CD4-positive, alpha-beta T cell (primary cell): ENCODE measurements around the gene RAVER1. TPM values are rescaled to one million over a fixed set of nuclear protein-coding genes. Genes with fewer than 3 reads are reported as not detected.

Source experiments
- ATAC-seq: fragments of 200-7000 bp; cut with Tn5 transposase; one replicate; pipeline ENCODE4 v1.10.0; 2022; ENCODE audit warnings: mild to moderate bottlenecking; ENCODE audit not compliant: poor library complexity
- CTCF ChIA-PET: fragments of 350-600 bp; sonication (Branson Sonifier 250); formaldehyde crosslinking; loops from one replicate; lab custom pipeline; 2021; ENCODE audit warnings: antibody characterized with exemption, inconsistent platforms; lab: Charles Lee
- POLR2A ChIA-PET: fragments of 350-600 bp; sonication (Branson Sonifier 250); formaldehyde crosslinking; loops from one replicate; lab custom pipeline; 2021; ENCODE audit warnings: antibody characterized with exemption, inconsistent platforms; lab: Charles Lee
- DNase-seq, 14 experiments: peaks; one replicate each; pipeline ENCODE4 v3.0.0-alpha.2; 2013 to 2020; ENCODE audit warnings: mixed read lengths in 2 of 14
- H3K27ac ChIP-seq, 2 donors: one replicate each; pipeline versions ENCODE4 v1.5.1 to v1.7.0; 2013; ENCODE audit warnings: low read length in 2 of 2, low read depth in 1 of 2, mild to moderate bottlenecking in 1 of 2
- H3K27me3 ChIP-seq, 2 experiments: 1 replicate in 1 of 2; 2 replicates in 1 of 2; pipeline versions ENCODE4 v1.6.1 to v1.7.0; 2013; ENCODE audit warnings: low read length in 2 of 2, control low read depth in 1 of 2, mild to moderate bottlenecking in 1 of 2, moderate library complexity in 1 of 2; ENCODE audit not compliant: insufficient read depth in 2 of 2, control insufficient read depth in 1 of 2
- H3K36me3 ChIP-seq: one replicate; pipeline ENCODE4 v1.6.1; 2013; ENCODE audit warnings: low read length, control low read depth; ENCODE audit not compliant: insufficient read depth
- H3K4me1 ChIP-seq: one replicate; pipeline ENCODE4 v1.6.1; 2013; ENCODE audit warnings: low read length, control low read depth; ENCODE audit not compliant: insufficient read depth
- H3K4me3 ChIP-seq: one replicate; pipeline ENCODE4 v1.5.1; 2013; ENCODE audit warnings: mild to moderate bottlenecking, low read length, moderate library complexity
- H3K9me3 ChIP-seq, 2 experiments: 1 replicate in 1 of 2; 2 replicates in 1 of 2; pipeline versions ENCODE4 v1.6.1 to v1.7.0; 2013; ENCODE audit warnings: low read length in 2 of 2, mild to moderate bottlenecking in 2 of 2, control low read depth in 1 of 2, moderate library complexity in 1 of 2; ENCODE audit not compliant: control insufficient read depth in 1 of 2, insufficient read depth in 1 of 2
- H3K27ac Mint-ChIP-seq: one replicate; pipeline ENCODE4 v1.8.0; 2020; ENCODE audit warnings: mixed read lengths
- H3K27me3 Mint-ChIP-seq: one replicate; pipeline ENCODE4 v1.8.0; 2021; ENCODE audit warnings: mixed read lengths
- H3K36me3 Mint-ChIP-seq: one replicate; pipeline ENCODE4 v1.8.0; 2021; ENCODE audit warnings: low read depth, mixed read lengths
- H3K4me1 Mint-ChIP-seq: one replicate; pipeline ENCODE4 v1.8.0; 2021; ENCODE audit warnings: low read depth, mixed read lengths
- H3K4me3 Mint-ChIP-seq: one replicate; pipeline ENCODE4 v1.8.0; 2020; ENCODE audit warnings: mild to moderate bottlenecking, mixed read lengths
- H3K9me3 Mint-ChIP-seq: one replicate; pipeline ENCODE4 v1.8.0; 2020; ENCODE audit warnings: mixed read lengths
- intact Hi-C, 2 experiments: fragments of 100-400 bp; cut with DNase I in 1 of 2; cut with micrococcal nuclease in 1 of 2; formaldehyde crosslinking; loops; one replicate each; pipeline versions ENCODE4 v1.15.1 to v1.9.0; 2023 to 2025; cut with DNase I, micrococcal nuclease
- total RNA-seq, 174 experiments: library from RNA in 2 of 174; stranded (reverse) in 2 of 174; gene quantifications; one replicate each; pipeline ENCODE4 v1.2.3 and lab custom pipeline; 2021 to 2026
- TF ChIP-seq, protein P1 (sequence below): fragments of 200-600 bp; IDR thresholded peaks from one replicate; pipeline ENCODE4 v1.8.0; 2022; ENCODE audit warnings: antibody characterized with exemption, mild to moderate bottlenecking

The RAVER1 gene
- total RNA-seq, 2 experiments from 2014 or later, result 20.5 to 21.3 TPM

DNA sequence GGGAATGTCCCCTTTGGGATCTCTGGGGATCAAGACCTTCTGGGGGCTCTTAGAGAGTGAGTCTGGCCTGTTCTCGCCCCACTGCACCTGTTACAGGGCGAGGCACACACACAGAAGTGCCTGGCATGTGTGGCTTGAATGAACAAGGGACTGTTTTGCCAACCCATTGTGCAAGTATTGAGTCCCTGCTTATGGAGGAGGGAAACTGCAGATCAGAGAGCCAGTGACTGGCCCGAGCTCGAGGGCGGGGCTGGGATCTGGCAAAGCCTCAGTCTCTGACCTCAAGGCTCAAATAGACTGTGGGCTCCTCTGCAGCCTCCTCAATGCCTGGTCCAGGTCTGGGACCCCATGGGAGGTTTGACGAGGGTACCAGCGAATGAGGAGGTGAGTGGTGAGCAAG lies 5.5 kb downstream of the RAVER1 start:
- Mint-ChIP-seq H3K27me3 (no peaks in the 10 kb centered on the region), H3K27ac (no peak overlapping the region), H3K4me1 (peaks cover 11% of the 10 kb centered on the region), H3K9me3 (no peaks in the 10 kb centered on the region), H3K4me3 (no peak overlapping the region), H3K36me3 (peaks cover 54% of the 10 kb centered on the region)
- no peaks in the 10 kb centered on the region for H3K27me3 ChIP-seq
- ATAC-seq (no peak), DNase-seq (no peak)
- peaks cover 72% of the 10 kb centered on the region for H3K36me3 ChIP-seq
- POLR2A ChIA-PET, result no interaction called here
- CTCF ChIA-PET, result no interaction called here
- no peak overlapping the region for H3K4me3 ChIP-seq
- intact Hi-C loops, result no loop called here
- no peak overlapping the region for H3K27ac ChIP-seq
- no peaks in the 10 kb centered on the region for H3K9me3 ChIP-seq
- H3K4me1 ChIP-seq, result peaks cover 20% of the 10 kb centered on the region
- TF ChIP-seq, protein P1, sequence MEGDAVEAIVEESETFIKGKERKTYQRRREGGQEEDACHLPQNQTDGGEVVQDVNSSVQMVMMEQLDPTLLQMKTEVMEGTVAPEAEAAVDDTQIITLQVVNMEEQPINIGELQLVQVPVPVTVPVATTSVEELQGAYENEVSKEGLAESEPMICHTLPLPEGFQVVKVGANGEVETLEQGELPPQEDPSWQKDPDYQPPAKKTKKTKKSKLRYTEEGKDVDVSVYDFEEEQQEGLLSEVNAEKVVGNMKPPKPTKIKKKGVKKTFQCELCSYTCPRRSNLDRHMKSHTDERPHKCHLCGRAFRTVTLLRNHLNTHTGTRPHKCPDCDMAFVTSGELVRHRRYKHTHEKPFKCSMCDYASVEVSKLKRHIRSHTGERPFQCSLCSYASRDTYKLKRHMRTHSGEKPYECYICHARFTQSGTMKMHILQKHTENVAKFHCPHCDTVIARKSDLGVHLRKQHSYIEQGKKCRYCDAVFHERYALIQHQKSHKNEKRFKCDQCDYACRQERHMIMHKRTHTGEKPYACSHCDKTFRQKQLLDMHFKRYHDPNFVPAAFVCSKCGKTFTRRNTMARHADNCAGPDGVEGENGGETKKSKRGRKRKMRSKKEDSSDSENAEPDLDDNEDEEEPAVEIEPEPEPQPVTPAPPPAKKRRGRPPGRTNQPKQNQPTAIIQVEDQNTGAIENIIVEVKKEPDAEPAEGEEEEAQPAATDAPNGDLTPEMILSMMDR, result no peak

DNA sequence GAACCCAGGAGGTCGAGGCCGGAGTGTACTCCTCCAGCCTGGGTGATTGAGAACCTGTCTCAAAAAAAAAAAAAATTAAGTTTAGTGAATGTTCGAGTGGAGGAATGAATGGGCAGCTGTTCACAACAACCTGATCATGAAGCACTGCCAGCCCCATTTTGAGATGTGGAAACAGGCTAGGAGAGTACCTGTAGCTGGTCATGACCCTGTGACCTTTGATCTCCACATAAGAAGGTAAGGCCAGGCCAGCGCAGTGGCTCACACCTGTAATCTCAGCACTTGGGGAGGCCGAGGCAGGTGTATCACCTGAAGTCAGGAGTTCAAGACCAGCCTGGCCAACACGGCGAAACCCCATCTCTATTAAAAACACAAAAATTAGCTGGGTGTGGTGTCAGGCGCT lies 7.6 kb downstream of the RAVER1 start:
- Mint-ChIP-seq H3K9me3 (no peaks in the 10 kb centered on the region), H3K27me3 (no peaks in the 10 kb centered on the region), H3K27ac (no peak overlapping the region), H3K4me1 (no peaks in the 10 kb centered on the region), H3K36me3 (peaks cover 57% of the 10 kb centered on the region), H3K4me3 (no peak overlapping the region)
- ATAC-seq, result no peak
- Histone ChIP-seq H3K9me3 (no peaks in the 10 kb centered on the region), H3K27ac (no peak overlapping the region), H3K4me1 (peaks cover 6% of the 10 kb centered on the region), H3K36me3 (peaks cover 93% of the 10 kb centered on the region), H3K27me3 (no peaks in the 10 kb centered on the region), H3K4me3 (no peak overlapping the region)
- ChIA-PET CTCF (interaction anchor here (0.7 to 1.1 kb wide), 2 partner anchors 9 to 65 kb away, joined by 3 read pairs; no protein-coding TSS in a partner anchor), POLR2A (no interaction called here)
- TF ChIP-seq, protein P1, result no peak
- DNase-seq, result no peak
- intact Hi-C loops, result no loop called here

DNA sequence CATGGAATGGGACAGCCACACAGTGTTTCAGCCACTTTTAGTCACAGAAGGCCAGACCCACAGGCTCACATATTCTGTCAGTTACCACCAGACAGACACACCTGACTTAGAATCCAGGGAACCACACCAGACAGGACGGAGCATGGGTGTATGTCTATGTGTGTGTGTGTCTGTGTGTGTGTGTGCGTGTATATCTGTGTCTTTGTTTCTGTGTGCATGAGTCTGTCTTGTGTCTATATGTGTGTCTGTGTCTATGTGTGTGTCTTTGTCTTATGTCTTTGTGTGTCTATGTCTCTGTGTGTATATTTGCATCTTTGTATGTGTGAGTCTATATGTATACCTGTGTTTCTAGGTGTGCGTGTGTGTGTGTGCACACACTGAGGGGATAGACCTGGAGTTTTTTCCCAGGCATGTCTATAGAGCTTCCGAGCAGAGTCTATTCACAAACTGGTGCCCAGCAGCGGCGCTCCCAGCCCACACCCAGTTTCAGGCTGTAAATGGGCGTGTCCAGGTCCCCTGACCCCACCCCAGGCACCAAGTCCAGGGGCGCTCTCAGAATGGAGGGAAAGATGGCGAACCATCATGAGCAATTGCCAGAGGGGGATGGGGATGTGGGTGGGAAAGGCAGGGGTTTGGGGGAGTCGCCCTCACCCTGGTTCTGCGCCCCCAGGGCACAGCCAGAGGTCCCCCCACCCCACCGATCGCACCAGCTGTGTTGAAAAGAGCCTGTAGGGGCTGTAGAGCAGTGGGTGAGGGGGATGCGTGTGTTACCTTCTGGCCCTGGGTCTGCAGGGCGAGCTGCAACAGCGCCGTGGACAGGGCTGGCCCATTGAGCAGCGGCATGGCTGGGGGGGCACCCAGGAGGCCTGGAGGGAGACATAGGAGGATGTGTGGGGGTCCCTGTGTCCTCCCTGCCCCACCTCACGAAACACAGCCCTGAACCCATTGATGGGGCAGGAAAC lies 11.2 kb downstream of the RAVER1 start:
- Mint-ChIP-seq H3K4me3 (no peak overlapping the region), H3K36me3 (peaks cover 53% of the 10 kb centered on the region), H3K9me3 (no peaks in the 10 kb centered on the region), H3K4me1 (no peaks in the 10 kb centered on the region), H3K27ac (no peak overlapping the region), H3K27me3 (no peaks in the 10 kb centered on the region)
- no peak for ATAC-seq
- H3K9me3 ChIP-seq, result no peaks in the 10 kb centered on the region
- H3K4me3 ChIP-seq, result no peak overlapping the region
- intact Hi-C loops, result no loop called here
- TF ChIP-seq, protein P1, result no peak
- ChIA-PET CTCF (no interaction called here), POLR2A (no interaction called here)
- H3K4me1 ChIP-seq, result no peaks in the 10 kb centered on the region
- H3K27ac ChIP-seq, result no peak overlapping the region
- DNase-seq, result peak in 1 of 14 experiments; percentile 10
- no peaks in the 10 kb centered on the region for H3K27me3 ChIP-seq
- peaks cover 89% of the 10 kb centered on the region for H3K36me3 ChIP-seq
